Adrenal gland (tissue), 12 donors: ENCODE measurements around the gene EIF4G2. TPM values are rescaled to one million over a fixed set of nuclear protein-coding genes. Genes with fewer than 3 reads are reported as not detected.
"Not testable (repeated sequence)": the region's sequence is repeated elsewhere in the genome, so short reads cannot be mapped to it uniquely, and the experiment has no call there.

ENCODE experiments used
- DNase-seq, 7 donors: peaks; one replicate each; pipeline ENCODE4 v3.0.0-alpha.2; 2019 to 2020
- H3K27ac ChIP-seq, 5 donors: fragments of 200-600 bp; sonication (generic) in 4 of 5; 1 replicate in 3 of 5; 2 replicates in 2 of 5; pipeline versions ENCODE4 v1.5.1 to v1.8.0; 2016 to 2020; ENCODE audit warnings: mild to moderate bottlenecking in 1 of 5
- H3K27me3 ChIP-seq: fragments of 200-600 bp; 2 replicates; pipeline ENCODE4 v1.8.0; 2021
- H3K36me3 ChIP-seq, 2 donors: fragments of 200-600 bp; replicated peaks in 1 of 2; 1 replicate in 1 of 2; 2 replicates in 1 of 2; pipeline versions ENCODE4 v1.5.1 to v1.8.0; 2018 to 2022
- H3K4me1 ChIP-seq, 2 donors: fragments of 200-600 bp; replicated peaks in 1 of 2; 1 replicate in 1 of 2; 2 replicates in 1 of 2; pipeline versions ENCODE4 v1.5.1 to v1.8.0; 2018 to 2021
- H3K4me3 ChIP-seq, 4 donors: fragments of 200-600 bp; sonication (generic) in 3 of 4; one replicate each; pipeline ENCODE4 v1.5.1; 2016 to 2018
- H3K9me3 ChIP-seq, 3 donors: fragments of 200-600 bp; sonication (generic) in 1 of 3; replicated peaks in 1 of 3; 1 replicate in 2 of 3; 2 replicates in 1 of 3; pipeline versions ENCODE4 v1.5.1 to v1.8.0; 2016 to 2021
- CTCF ChIP-seq, 6 experiments: fragments of 450-650 bp in 4 of 6; fragments of 200-600 bp in 2 of 6; sonication (generic) in 1 of 6; IDR thresholded peaks; 1 replicate in 5 of 6; 2 replicates in 1 of 6; pipeline versions ENCODE4 v1.5.1 to v1.8.0; 2016 to 2021; ENCODE audit warnings: antibody characterized with exemption in 6 of 6, mild to moderate bottlenecking in 2 of 6, moderate library complexity in 1 of 6
- POLR2A ChIP-seq, 2 donors: fragments of 450-650 bp; IDR thresholded peaks; one replicate each; pipeline ENCODE4 v1.6.1; 2017; ENCODE audit warnings: antibody characterized with exemption in 2 of 2, mild to moderate bottlenecking in 2 of 2, moderate library complexity in 1 of 2
- WGBS, 4 donors: extraction: QIAGEN DNeasy Blood & Tissue Kit in 2 of 4; methylation state at CpG; one replicate each; pipeline versions ENCODE4 v1.1.5 to v1.1.7; 2013 to 2017; 5-methylcytosine and 5-hydroxymethylcytosine counted together
- intact Hi-C, 2 donors: fragments of 100-400 bp; cut with DNase I; formaldehyde crosslinking; loops; one replicate each; pipeline versions ENCODE4 v1.14.1 to v1.15.0; 2022 to 2023
- polyA plus RNA-seq, 3 donors: library from polyadenylated mRNA; stranded (reverse); fragments of 200-250 nt in 2 of 3; fragments of 350-450 nt in 1 of 3; fragmentation: Illumina TruSeq in 1 of 3; extraction: RNeasy Lipid Tissue Mini Kit (QIAGEN cat#74804) in 1 of 3; gene quantifications; one replicate each; pipeline ENCODE4 v1.2.3, GENCODE V29; 2013 to 2014
- total RNA-seq, 9 donors: library from RNA; depleted of rRNA in 4 of 9; stranded (reverse); fragments of >200 nt in 4 of 9; fragments of 120-200 nt in 1 of 9; fragmentation: NEBNext Ultra II Directional in 1 of 9; extraction: Animal tissue kit (Norgen Biotek cat#: 25700) in 1 of 9; gene quantifications; one replicate each; pipeline versions ENCODE4 v1.1.0 to v1.2.4, GENCODE V29; 2013 to 2023
- donor health status: healthy with polysubstance abuse.
- donor health status: Bipolar disorder and iron deficiency.
- donor health status: DM: yes; HTN: yes; CAD: no.
- donor health status: DM: no; HTN: no; CAD: no.
- donor health status: DM: no; HTN: no; CAD: no.
- donor health status: DM: yes; HTN: yes; CAD: no.

EIF4G2 gene
- total and polyA plus RNA-seq, 12 donors = 114 to 1,085 (median 531) TPM

GRCh38 chr11:10824888-10825287, 16.2 kb upstream of the EIF4G2 start:
- Histone ChIP-seq H3K4me1 (no peaks in the 10 kb centered on the region), H3K27ac (no peak overlapping the region), H3K9me3 (no peaks in the 10 kb centered on the region), H3K4me3 (no peak overlapping the region), H3K36me3 (no peaks in the 10 kb centered on the region), H3K27me3 (no peaks in the 10 kb centered on the region)
- no peak for DNase-seq
- 64 to 80% (median 74%) methylated on average over 3 of the region's 3 CpGs for WGBS, 4 donors
- intact Hi-C loops = no loop called here
- TF ChIP-seq POLR2A (IDR thresholded peaks at IDR 0.05) (no peak), CTCF (IDR thresholded peaks at IDR 0.05) (no peak)

GRCh38 chr11:10823152-10823579, 14.4 kb upstream of the EIF4G2 start:
- 48 to 67% (median 61%) methylated on average over 2 of the region's 2 CpGs for WGBS, 4 donors
- intact Hi-C loops = no loop called here
- TF ChIP-seq POLR2A (IDR thresholded peaks at IDR 0.05) = no peak
- no peak for TF ChIP-seq CTCF (IDR thresholded peaks at IDR 0.05)
- Histone ChIP-seq H3K36me3 (no peaks in the 10 kb centered on the region), H3K4me3 (no peak overlapping the region), H3K27ac (no peak overlapping the region), H3K4me1 (no peaks in the 10 kb centered on the region), H3K27me3 (no peaks in the 10 kb centered on the region), H3K9me3 (no peaks in the 10 kb centered on the region)
- DNase-seq = no peak

- WGBS, 4 donors = 70 to 97% (median 90%) methylated on average over 3 of the region's 3 CpGs
- H3K4me3 ChIP-seq, H3K9me3 ChIP-seq, DNase-seq, intact Hi-C loops, H3K36me3 ChIP-seq, H3K4me1 ChIP-seq, H3K27me3 ChIP-seq, H3K27ac ChIP-seq: not testable (repeated sequence)
Measured at GRCh38 chr11:10822491-10822890, 13.8 kb upstream of the EIF4G2 start.

GRCh38 chr11:10818594-10818993, 9.9 kb upstream of the EIF4G2 start:
- no peaks in the 10 kb centered on the region for H3K9me3 ChIP-seq
- no peaks in the 10 kb centered on the region for H3K36me3 ChIP-seq
- WGBS, 4 donors = 65 to 84% (median 73%) methylated on average over 1 of the region's 1 CpG
- intact Hi-C loops = no loop called here
- no peak overlapping the region for H3K27ac ChIP-seq
- TF ChIP-seq CTCF (IDR thresholded peaks at IDR 0.05) (no peak), POLR2A (IDR thresholded peaks at IDR 0.05) (no peak)
- no peak for DNase-seq
- H3K27me3 ChIP-seq = no peaks in the 10 kb centered on the region
- H3K4me3 ChIP-seq = no peak overlapping the region
- H3K4me1 ChIP-seq = no peaks in the 10 kb centered on the region

GRCh38 chr11:10813945-10814344, 5.2 kb upstream of the EIF4G2 start:
- no peaks in the 10 kb centered on the region for H3K27me3 ChIP-seq
- DNase-seq = no peak
- intact Hi-C loops = no loop called here
- peaks cover 0 to 7% of the 10 kb centered on the region in 2 donors for H3K4me1 ChIP-seq
- H3K9me3 ChIP-seq = no peaks in the 10 kb centered on the region
- no peaks in the 10 kb centered on the region for H3K36me3 ChIP-seq
- H3K4me3 ChIP-seq = no peak overlapping the region
- TF ChIP-seq CTCF (IDR thresholded peaks at IDR 0.05) (no peak), POLR2A (IDR thresholded peaks at IDR 0.05) (no peak)
- no peak overlapping the region for H3K27ac ChIP-seq
